Endothelial cell (in vitro differentiated cells): ENCODE data around the gene KCTD11. TPM values are rescaled to one million over a fixed set of nuclear protein-coding genes. Genes with fewer than 3 reads are reported as not detected.

ENCODE experiments used
- DNase-seq: peaks from one replicate; pipeline ENCODE4 v3.0.0; 2021; ENCODE audit warnings: low spot score
- H3K27ac Mint-ChIP-seq: one replicate; pipeline ENCODE4 v1.8.0; 2021; ENCODE audit warnings: mixed read lengths, inconsistent platforms; ENCODE audit not compliant: unreplicated experiment
- H3K27me3 Mint-ChIP-seq: one replicate; pipeline ENCODE4 v1.8.0; 2021; ENCODE audit warnings: mild to moderate bottlenecking, moderate library complexity, mixed read lengths, inconsistent platforms; ENCODE audit not compliant: unreplicated experiment
- H3K36me3 Mint-ChIP-seq: one replicate; pipeline ENCODE4 v1.8.0; 2021; ENCODE audit warnings: mild to moderate bottlenecking, low read depth, mixed read lengths, inconsistent platforms; ENCODE audit not compliant: unreplicated experiment
- H3K4me1 Mint-ChIP-seq: one replicate; pipeline ENCODE4 v1.8.0; 2021; ENCODE audit warnings: mild to moderate bottlenecking, mixed read lengths, inconsistent platforms; ENCODE audit not compliant: unreplicated experiment
- H3K4me3 Mint-ChIP-seq: one replicate; pipeline ENCODE4 v1.8.0; 2021; ENCODE audit warnings: mild to moderate bottlenecking, mixed read lengths, inconsistent platforms; ENCODE audit not compliant: unreplicated experiment
- H3K9me3 Mint-ChIP-seq: one replicate; pipeline ENCODE4 v1.8.0; 2021; ENCODE audit warnings: mixed read lengths, inconsistent platforms; ENCODE audit not compliant: unreplicated experiment
- CTCF ChIP-seq: fragments of 200-600 bp; sonication (generic); IDR thresholded peaks from one replicate; pipeline ENCODE4 v1.5.0; 2021; ENCODE audit warnings: antibody characterized with exemption; ENCODE audit not compliant: unreplicated experiment
- total RNA-seq: library from RNA; stranded (reverse); fragmentation: NEBNext Ultra II Directional; extraction: Animal tissue kit (Norgen Biotek cat#: 25700); gene quantifications from one replicate; pipeline ENCODE4 v1.2.1, GENCODE V29; 2021; ENCODE audit not compliant: unreplicated experiment

KCTD11 gene
- total RNA-seq, 1 donor from 2014 or later, result 4.8 TPM

GRCh38 chr17:7396147-7396546 lies 44.2 kb downstream of the KCTD11 start:
- H3K4me3 Mint-ChIP-seq, result no peak overlapping the region
- H3K27ac Mint-ChIP-seq, result no peak overlapping the region
- no peaks in the 10 kb centered on the region for H3K9me3 Mint-ChIP-seq
- H3K36me3 Mint-ChIP-seq, result no peaks in the 10 kb centered on the region
- peaks cover 22% of the 10 kb centered on the region for H3K4me1 Mint-ChIP-seq
- DNase-seq, result no peak
- TF ChIP-seq CTCF, result no peak
- peaks cover 10% of the 10 kb centered on the region for H3K27me3 Mint-ChIP-seq

- DNase-seq, result no peak
- no peak overlapping the region for H3K27ac Mint-ChIP-seq
- peaks cover 5% of the 10 kb centered on the region for H3K27me3 Mint-ChIP-seq
- H3K4me3 Mint-ChIP-seq, result no peak overlapping the region
- TF ChIP-seq CTCF, result no peak
- no peaks in the 10 kb centered on the region for H3K36me3 Mint-ChIP-seq
- peaks cover 17% of the 10 kb centered on the region for H3K4me1 Mint-ChIP-seq
- H3K9me3 Mint-ChIP-seq, result no peaks in the 10 kb centered on the region
Measured at GRCh38 chr17:7398612-7399011, 46.6 kb downstream of the KCTD11 start.

- H3K27ac Mint-ChIP-seq, result peak overlapping the region; percentile 78
- DNase-seq, result peak; percentile 56
- H3K4me1 Mint-ChIP-seq, result peaks cover 22% of the 10 kb centered on the region
- peaks cover 5% of the 10 kb centered on the region for H3K27me3 Mint-ChIP-seq
- peak overlapping the region; percentile 91 for H3K4me3 Mint-ChIP-seq
- H3K9me3 Mint-ChIP-seq, result no peaks in the 10 kb centered on the region
- H3K36me3 Mint-ChIP-seq, result no peaks in the 10 kb centered on the region
- no peak for TF ChIP-seq CTCF
Measured at GRCh38 chr17:7403043-7403726, 51.2 kb downstream of the KCTD11 start.

GRCh38 chr17:7403727-7403976 lies 51.7 kb downstream of the KCTD11 start:
- Mint-ChIP-seq H3K27ac (peak overlapping the region; percentile 80), H3K4me3 (peak overlapping the region; percentile 91), H3K9me3 (no peaks in the 10 kb centered on the region), H3K4me1 (peaks cover 22% of the 10 kb centered on the region), H3K36me3 (no peaks in the 10 kb centered on the region), H3K27me3 (peaks cover 5% of the 10 kb centered on the region)
- no peak for TF ChIP-seq CTCF
- no peak for DNase-seq

- TF ChIP-seq CTCF, result no peak
- peak; percentile 96 for DNase-seq
- peak within 1 kb of the TSS; percentile 92 for H3K4me3 Mint-ChIP-seq
- H3K27me3 Mint-ChIP-seq, result peaks cover 6% of the 10 kb centered on the region
- peak within 1 kb of the TSS; percentile 80 for H3K27ac Mint-ChIP-seq
- no peaks in the 10 kb centered on the region for H3K9me3 Mint-ChIP-seq
- H3K36me3 Mint-ChIP-seq, result peaks cover 3% of the 10 kb centered on the region
- H3K4me1 Mint-ChIP-seq, result peaks cover 24% of the 10 kb centered on the region
Measured at GRCh38 chr17:7403977-7404736, 52.2 kb downstream of the KCTD11 start, which contains the start of gene TMEM256. Gene TMEM256, minus strand, starts transcription at chr17:7404097. Its CDS starts 13 bp downstream, at chr17:7404084.
